HEK293 (cell line): ENCODE results near the gene PLEKHM1.

Experiments
- CTCF ChIA-PET: fragments of 350-600 bp; formaldehyde crosslinking; extraction: SDS; loops from one replicate; lab custom pipeline; 2021; ENCODE audit warnings: antibody characterized with exemption; lab: Yijun Ruan, JAX
- POLR2A ChIA-PET: fragments of 300-600 bp; formaldehyde crosslinking; extraction: SDS; loops from one replicate; lab custom pipeline; 2020; ENCODE audit warnings: antibody characterized with exemption, inconsistent platforms; lab: Yijun Ruan, JAX
- H3K27ac ChIP-seq: fragments of 200-500 bp; sonication (Bioruptor generic); 2 replicates; pipeline ENCODE4 v1.5.1; 2014; ENCODE audit warnings: low read depth, low read length, control low read depth, inconsistent platforms; ENCODE audit errors: extremely low read depth
- H3K36me3 ChIP-seq, 2 experiments: fragments of 200-500 bp in 1 of 2; sonication (Bioruptor generic) in 1 of 2; 1 replicate in 1 of 2; 2 replicates in 1 of 2; pipeline ENCODE4 v1.5.1; 2014 to 2017; ENCODE audit warnings: inconsistent platforms in 2 of 2, low read length in 2 of 2; ENCODE audit not compliant: control insufficient read depth in 2 of 2, insufficient read depth in 1 of 2
- H3K4me1 ChIP-seq: fragments of 200-500 bp; sonication (Bioruptor generic); 2 replicates; pipeline ENCODE4 v1.5.1; 2014; ENCODE audit warnings: mild to moderate bottlenecking, low read length, inconsistent platforms; ENCODE audit not compliant: control insufficient read depth, insufficient read depth
- H3K4me3 ChIP-seq: 2 replicates; pipeline ENCODE4 v1.5.1; 2011; ENCODE audit warnings: low read depth, mild to moderate bottlenecking, control low read depth, low read length, moderate library complexity
- H3K9me3 ChIP-seq: fragments of 200-500 bp; sonication (Bioruptor generic); 2 replicates; pipeline ENCODE4 v1.5.1; 2014; ENCODE audit warnings: low read depth, low read length, inconsistent platforms; ENCODE audit not compliant: control insufficient read depth, insufficient read depth
- GLIS1 ChIP-seq: fragments of 450-650 bp; formaldehyde crosslinking; IDR thresholded peaks from 2 replicates; pipeline ENCODE4 v1.5.1; 2016; ENCODE audit warnings: missing biosample characterization, missing genetic modification characterization
- GLIS2 ChIP-seq: fragments of 450-650 bp; formaldehyde crosslinking; IDR thresholded peaks from 2 replicates; pipeline ENCODE4 v1.5.1; 2016; ENCODE audit warnings: missing biosample characterization, missing genetic modification characterization
- KLF16 ChIP-seq: fragments of 450-650 bp; formaldehyde crosslinking; IDR thresholded peaks from 2 replicates; pipeline ENCODE4 v1.5.1; 2017; ENCODE audit warnings: missing biosample characterization, missing genetic modification characterization
- TCF7L2 ChIP-seq: IDR thresholded peaks from 2 replicates; pipeline ENCODE4 v1.6.1; 2011; ENCODE audit warnings: low read depth, mild to moderate bottlenecking, inconsistent platforms, low read length, moderate library complexity, borderline replicate concordance
- ZBTB1 ChIP-seq: fragments of 450-650 bp; formaldehyde crosslinking; IDR thresholded peaks from 2 replicates; pipeline ENCODE4 v1.5.1; 2016; ENCODE audit warnings: missing biosample characterization, missing genetic modification characterization
- ZBTB10 ChIP-seq: fragments of 450-650 bp; formaldehyde crosslinking; IDR thresholded peaks from 2 replicates; pipeline ENCODE4 v1.5.1; 2016; ENCODE audit warnings: missing biosample characterization, missing genetic modification characterization
- ZBTB17 ChIP-seq: fragments of 450-650 bp; formaldehyde crosslinking; IDR thresholded peaks from 2 replicates; pipeline ENCODE4 v1.5.1; 2016; ENCODE audit warnings: missing biosample characterization, missing genetic modification characterization
- ZBTB20 ChIP-seq: fragments of 450-650 bp; formaldehyde crosslinking; IDR thresholded peaks from 2 replicates; pipeline ENCODE4 v1.5.1; 2016; ENCODE audit warnings: missing biosample characterization, missing genetic modification characterization
- ZBTB21 ChIP-seq: fragments of 450-650 bp; formaldehyde crosslinking; IDR thresholded peaks from 2 replicates; pipeline ENCODE4 v1.5.1; 2017; ENCODE audit warnings: missing biosample characterization, missing genetic modification characterization
- ZFHX2 ChIP-seq: fragments of 450-650 bp; formaldehyde crosslinking; conservative IDR thresholded peaks from 2 replicates; pipeline ENCODE4 v1.5.1; 2016; ENCODE audit warnings: missing biosample characterization, missing genetic modification characterization
- ZIC2 ChIP-seq: fragments of 450-650 bp; formaldehyde crosslinking; IDR thresholded peaks from 2 replicates; pipeline ENCODE4 v1.5.1; 2016; ENCODE audit warnings: missing biosample characterization, missing genetic modification characterization
- ZNF112 ChIP-seq: fragments of 450-650 bp; formaldehyde crosslinking; IDR thresholded peaks from 2 replicates; pipeline ENCODE4 v1.5.0; 2017; ENCODE audit warnings: missing biosample characterization, missing genetic modification characterization
- ZNF174 ChIP-seq: fragments of 450-650 bp; formaldehyde crosslinking; IDR thresholded peaks from 2 replicates; pipeline ENCODE4 v1.5.0; 2017; ENCODE audit warnings: missing biosample characterization, mild to moderate bottlenecking, missing genetic modification characterization
- ZNF335 ChIP-seq: fragments of 450-650 bp; formaldehyde crosslinking; conservative IDR thresholded peaks from 2 replicates; pipeline ENCODE4 v1.5.1; 2016; ENCODE audit warnings: missing biosample characterization, missing genetic modification characterization
- ZNF398 ChIP-seq: fragments of 450-650 bp; formaldehyde crosslinking; IDR thresholded peaks from 2 replicates; pipeline ENCODE4 v1.5.1; 2017; ENCODE audit warnings: missing biosample characterization, missing genetic modification characterization
- ZNF571 ChIP-seq: fragments of 450-650 bp; formaldehyde crosslinking; IDR thresholded peaks from 2 replicates; pipeline ENCODE4 v1.5.0; 2017; ENCODE audit warnings: missing biosample characterization, missing genetic modification characterization
- ZNF585B ChIP-seq: fragments of 450-650 bp; formaldehyde crosslinking; IDR thresholded peaks from 2 replicates; pipeline ENCODE4 v1.5.1; 2016; ENCODE audit warnings: missing biosample characterization, missing genetic modification characterization
- ZNF600 ChIP-seq: fragments of 450-650 bp; formaldehyde crosslinking; IDR thresholded peaks from 2 replicates; pipeline ENCODE4 v1.5.1; 2016; ENCODE audit warnings: missing biosample characterization, missing genetic modification characterization
- ZNF660 ChIP-seq: fragments of 450-650 bp; IDR thresholded peaks from 2 replicates; pipeline ENCODE4 v1.5.1; 2018; ENCODE audit warnings: missing biosample characterization, mild to moderate bottlenecking, missing genetic modification characterization
- ZNF768 ChIP-seq: fragments of 450-650 bp; formaldehyde crosslinking; IDR thresholded peaks from 2 replicates; pipeline ENCODE4 v1.5.1; 2018; ENCODE audit warnings: missing biosample characterization, mild to moderate bottlenecking, missing genetic modification characterization
- TF ChIP-seq, protein P1 (sequence below): fragments of 450-650 bp; formaldehyde crosslinking; IDR thresholded peaks from 2 replicates; pipeline ENCODE4 v1.5.1; 2017; ENCODE audit warnings: missing biosample characterization, missing genetic modification characterization
- TF ChIP-seq, protein P2 (sequence below): fragments of 450-650 bp; formaldehyde crosslinking; IDR thresholded peaks from 2 replicates; pipeline ENCODE4 v1.5.1; 2016; ENCODE audit warnings: missing biosample characterization, missing genetic modification characterization, borderline replicate concordance

The PLEKHM1 gene

GRCh38 chr17:45425984-45426413, 64.5 kb downstream of the PLEKHM1 start:
- peaks cover 13% of the 10 kb centered on the region for H3K4me1 ChIP-seq
- no peaks in the 10 kb centered on the region for H3K36me3 ChIP-seq
- ChIA-PET CTCF (interaction anchor here (0.5 to 8.6 kb wide), 31 partner anchors 13 to 434 kb away, joined by 3 to 201 read pairs (median 4); partner anchors contain the start of gene ACBD4), POLR2A (interaction anchor here (0.8 to 1.6 kb wide), 12 partner anchors 14 to 265 kb away, joined by 3 to 10 read pairs (median 4); partner anchors contain the start of genes HEXIM2 and MAP3K14)
- H3K4me3 ChIP-seq = no peak overlapping the region
- TF ChIP-seq ZNF112 (tag by site-specific recombination) (no peak), ZNF600 (tag by site-specific recombination) (peak; percentile 76; the same call in 1 of the 2 replicates), ZNF768 (tag by site-specific recombination) (peak; percentile 24; the same call in 1 of the 2 replicates)
- H3K9me3 ChIP-seq = no peaks in the 10 kb centered on the region
- H3K27ac ChIP-seq = 0 out of 2 replicates have a peak overlapping the region, but pooled peaks have one; percentile 81

DNA sequence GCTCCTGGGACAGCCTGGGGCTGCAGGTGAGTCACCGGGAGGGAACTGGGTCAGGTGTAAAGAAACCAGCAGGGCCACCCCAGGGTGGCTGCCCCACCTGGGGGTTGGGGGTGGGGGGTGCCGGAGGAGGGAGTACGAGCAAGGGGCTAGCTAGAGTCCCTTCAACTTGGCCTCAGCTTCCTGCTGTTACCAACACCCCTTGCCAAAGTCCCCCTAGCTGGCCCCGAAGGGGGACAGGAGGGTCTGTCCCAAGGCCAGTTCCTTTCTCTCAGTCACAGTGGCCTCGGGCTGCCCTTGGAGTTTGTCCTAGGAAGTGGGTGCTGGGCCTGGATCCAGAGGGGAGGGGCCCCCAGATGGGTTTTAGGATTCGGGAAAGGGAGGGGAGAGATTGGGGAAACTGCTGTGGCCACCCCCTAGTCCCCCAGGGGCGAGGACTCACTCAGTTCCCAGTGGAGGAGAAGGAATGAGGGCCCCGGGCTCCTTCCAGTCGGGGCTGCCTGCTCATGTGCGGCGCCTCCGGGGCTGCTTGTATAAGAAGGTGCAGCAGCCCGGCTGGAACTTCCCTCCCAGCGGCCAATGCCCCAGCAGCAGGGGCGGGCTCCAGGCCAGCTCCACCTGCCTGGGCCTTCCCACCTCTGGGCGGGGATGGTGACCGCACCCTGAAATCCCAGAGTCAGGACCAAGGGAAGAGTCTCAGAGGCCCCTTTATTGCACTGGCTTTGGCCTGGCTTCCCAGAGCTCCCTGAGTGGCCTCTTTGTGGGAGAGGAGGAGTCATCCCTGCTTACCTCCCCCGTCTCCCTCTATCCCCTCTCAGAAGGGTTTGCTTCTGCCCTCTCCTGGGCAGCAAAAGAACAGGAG, 65.2 kb downstream of the PLEKHM1 start:
- peak overlapping the region; percentile 36 for H3K4me3 ChIP-seq
- ChIA-PET CTCF (interaction anchor here (0.6 to 8.6 kb wide), 40 partner anchors 12 to 696 kb away, joined by 3 to 201 read pairs (median 4); partner anchors contain the start of genes ACBD4 and MAP3K14), POLR2A (interaction anchor here (0.7 to 1.6 kb wide), 16 partner anchors 10 to 277 kb away, joined by 3 to 10 read pairs (median 3); partner anchors contain the start of genes HEXIM1, HEXIM2 and MAP3K14)
- no peaks in the 10 kb centered on the region for H3K36me3 ChIP-seq
- H3K27ac ChIP-seq = peak overlapping the region; percentile 81
- H3K9me3 ChIP-seq = no peaks in the 10 kb centered on the region
- H3K4me1 ChIP-seq = peaks cover 13% of the 10 kb centered on the region
- TF ChIP-seq ZNF600 (tag by site-specific recombination) = peak; percentile 77; the same call in 1 of the 2 replicates
- no peak for TF ChIP-seq ZNF174 (tag by site-specific recombination)
- no peak for TF ChIP-seq ZNF585B
- TF ChIP-seq ZBTB1 = no peak
- peak; percentile 91 for TF ChIP-seq ZBTB20 (tag by site-specific recombination)
- peak; percentile 86 for TF ChIP-seq ZNF335
- TF ChIP-seq ZBTB21 (tag by site-specific recombination) = no peak
- peak; percentile 28; the same call in 1 of the 2 replicates for TF ChIP-seq KLF16 (tag by site-specific recombination)
- peak; percentile 53; the same call in 1 of the 2 replicates for TF ChIP-seq ZNF660 (tag by site-specific recombination)
- TF ChIP-seq, protein P1, sequence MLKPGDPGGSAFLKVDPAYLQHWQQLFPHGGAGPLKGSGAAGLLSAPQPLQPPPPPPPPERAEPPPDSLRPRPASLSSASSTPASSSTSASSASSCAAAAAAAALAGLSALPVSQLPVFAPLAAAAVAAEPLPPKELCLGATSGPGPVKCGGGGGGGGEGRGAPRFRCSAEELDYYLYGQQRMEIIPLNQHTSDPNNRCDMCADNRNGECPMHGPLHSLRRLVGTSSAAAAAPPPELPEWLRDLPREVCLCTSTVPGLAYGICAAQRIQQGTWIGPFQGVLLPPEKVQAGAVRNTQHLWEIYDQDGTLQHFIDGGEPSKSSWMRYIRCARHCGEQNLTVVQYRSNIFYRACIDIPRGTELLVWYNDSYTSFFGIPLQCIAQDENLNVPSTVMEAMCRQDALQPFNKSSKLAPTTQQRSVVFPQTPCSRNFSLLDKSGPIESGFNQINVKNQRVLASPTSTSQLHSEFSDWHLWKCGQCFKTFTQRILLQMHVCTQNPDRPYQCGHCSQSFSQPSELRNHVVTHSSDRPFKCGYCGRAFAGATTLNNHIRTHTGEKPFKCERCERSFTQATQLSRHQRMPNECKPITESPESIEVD (tag by site-specific recombination) = no peak
- TF ChIP-seq ZNF398 (tag by site-specific recombination) = peak; percentile 35
- TF ChIP-seq GLIS2 = peak; percentile 71
- peak; percentile 80 for TF ChIP-seq GLIS1 (tag by site-specific recombination)
- peak; percentile 27; the same call in 1 of the 2 replicates for TF ChIP-seq ZBTB17 (tag by site-specific recombination)
- TF ChIP-seq, protein P2, sequence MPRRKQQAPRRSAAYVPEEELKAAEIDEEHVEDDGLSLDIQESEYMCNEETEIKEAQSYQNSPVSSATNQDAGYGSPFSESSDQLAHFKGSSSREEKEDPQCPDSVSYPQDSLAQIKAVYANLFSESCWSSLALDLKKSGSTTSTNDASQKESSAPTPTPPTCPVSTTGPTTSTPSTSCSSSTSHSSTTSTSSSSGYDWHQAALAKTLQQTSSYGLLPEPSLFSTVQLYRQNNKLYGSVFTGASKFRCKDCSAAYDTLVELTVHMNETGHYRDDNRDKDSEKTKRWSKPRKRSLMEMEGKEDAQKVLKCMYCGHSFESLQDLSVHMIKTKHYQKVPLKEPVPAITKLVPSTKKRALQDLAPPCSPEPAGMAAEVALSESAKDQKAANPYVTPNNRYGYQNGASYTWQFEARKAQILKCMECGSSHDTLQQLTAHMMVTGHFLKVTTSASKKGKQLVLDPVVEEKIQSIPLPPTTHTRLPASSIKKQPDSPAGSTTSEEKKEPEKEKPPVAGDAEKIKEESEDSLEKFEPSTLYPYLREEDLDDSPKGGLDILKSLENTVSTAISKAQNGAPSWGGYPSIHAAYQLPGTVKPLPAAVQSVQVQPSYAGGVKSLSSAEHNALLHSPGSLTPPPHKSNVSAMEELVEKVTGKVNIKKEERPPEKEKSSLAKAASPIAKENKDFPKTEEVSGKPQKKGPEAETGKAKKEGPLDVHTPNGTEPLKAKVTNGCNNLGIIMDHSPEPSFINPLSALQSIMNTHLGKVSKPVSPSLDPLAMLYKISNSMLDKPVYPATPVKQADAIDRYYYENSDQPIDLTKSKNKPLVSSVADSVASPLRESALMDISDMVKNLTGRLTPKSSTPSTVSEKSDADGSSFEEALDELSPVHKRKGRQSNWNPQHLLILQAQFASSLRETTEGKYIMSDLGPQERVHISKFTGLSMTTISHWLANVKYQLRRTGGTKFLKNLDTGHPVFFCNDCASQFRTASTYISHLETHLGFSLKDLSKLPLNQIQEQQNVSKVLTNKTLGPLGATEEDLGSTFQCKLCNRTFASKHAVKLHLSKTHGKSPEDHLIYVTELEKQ (tag by site-specific recombination) = no peak
- no peak for TF ChIP-seq TCF7L2
- TF ChIP-seq ZNF571 (tag by site-specific recombination) = no peak
- TF ChIP-seq ZFHX2 (tag by site-specific recombination) = no peak
- TF ChIP-seq ZIC2 (tag by site-specific recombination) = peak; percentile 63
- TF ChIP-seq ZBTB10 (tag by site-specific recombination) = peak; percentile 31; the same call in 1 of the 2 replicates
